HG03060 (cell line): ENCODE data around the gene GSG1L.

Experiments
- ATAC-seq: cut with Tn5 transposase; IDR thresholded peaks from one replicate; pipeline ENCODE4 v1.9.1; 2021; ENCODE audit warnings: low read depth, moderate number of reproducible peaks; ENCODE audit not compliant: unreplicated experiment

Gene GSG1L

DNA sequence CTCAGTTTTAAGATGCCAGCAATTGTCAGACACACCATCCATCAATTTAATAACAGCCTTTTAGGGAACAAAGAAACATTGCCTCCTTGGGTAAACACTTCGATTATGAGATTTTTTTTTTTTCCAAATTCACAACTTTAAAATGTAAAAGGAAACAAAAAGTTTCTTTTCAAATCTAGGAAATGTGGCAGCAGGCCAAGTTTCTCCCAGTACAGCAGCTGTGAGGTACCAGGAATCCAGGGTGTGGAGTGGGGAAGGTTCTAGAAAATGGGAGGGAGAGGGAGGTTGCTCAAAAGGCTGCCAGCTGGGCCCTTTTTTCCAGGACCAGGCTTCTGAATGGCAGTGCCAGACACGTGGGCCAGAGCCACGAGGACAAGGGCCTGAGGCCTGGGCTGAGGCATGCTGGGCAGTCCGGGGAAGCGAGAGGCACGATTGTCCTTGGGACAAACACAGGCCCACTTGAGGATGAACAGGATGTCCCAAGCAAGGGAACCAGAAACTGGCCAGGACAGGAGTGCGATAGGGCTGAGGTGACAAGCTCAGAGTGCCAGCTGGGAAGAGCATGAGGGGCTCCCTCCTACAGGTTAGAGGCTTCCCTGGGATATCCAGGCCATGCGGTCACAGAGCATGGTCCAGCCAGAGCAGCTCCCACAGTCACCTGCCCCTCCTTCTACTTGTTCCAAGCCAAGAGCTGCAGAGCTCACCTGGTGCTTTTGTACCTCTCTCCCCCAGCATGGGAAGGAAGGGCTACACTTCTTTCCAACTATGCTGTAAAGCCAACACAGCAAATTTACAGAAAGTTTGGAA, 298.4 kb downstream of the GSG1L start:
- ATAC-seq, result no peak

DNA sequence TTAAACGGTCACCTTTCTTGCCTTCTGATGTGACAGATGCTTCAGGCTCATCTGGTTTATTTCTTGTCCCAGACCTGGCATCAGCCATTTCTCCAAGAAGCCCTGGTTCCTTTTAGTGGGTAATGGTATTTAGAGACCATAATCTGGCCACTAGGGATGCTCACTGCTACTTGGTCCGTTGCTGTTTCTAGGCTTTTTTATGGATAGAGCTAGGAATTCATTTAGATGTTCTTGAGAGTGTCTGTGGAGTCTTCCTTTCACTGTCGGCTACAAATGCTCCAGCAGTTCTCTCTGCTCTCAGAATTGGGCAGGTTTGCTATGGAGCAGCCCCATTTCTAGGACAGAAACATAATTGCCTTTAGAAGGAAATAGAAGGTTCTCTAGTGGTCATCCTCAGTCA, 299.1 kb downstream of the GSG1L start:
- ATAC-seq, result no peak

DNA sequence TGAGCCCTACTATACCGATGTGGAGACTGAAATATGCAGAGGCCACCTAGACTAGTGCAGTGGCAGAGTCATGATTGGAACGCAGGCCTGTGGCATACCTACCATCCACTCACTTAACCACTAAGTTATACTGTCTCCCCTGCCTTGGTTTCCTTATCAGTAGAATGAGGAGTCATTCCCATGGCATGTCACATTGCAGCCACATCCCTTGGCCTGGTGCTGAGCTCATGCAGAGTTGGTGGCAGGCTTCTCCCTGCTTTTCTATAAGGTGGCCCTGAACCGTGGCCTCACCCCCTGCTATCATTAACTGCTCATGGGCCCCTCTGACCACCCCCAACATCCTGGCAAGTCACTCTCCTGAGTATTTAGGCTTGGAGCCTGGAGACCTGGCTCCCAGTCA, 301.1 kb downstream of the GSG1L start:
- no peak for ATAC-seq

DNA sequence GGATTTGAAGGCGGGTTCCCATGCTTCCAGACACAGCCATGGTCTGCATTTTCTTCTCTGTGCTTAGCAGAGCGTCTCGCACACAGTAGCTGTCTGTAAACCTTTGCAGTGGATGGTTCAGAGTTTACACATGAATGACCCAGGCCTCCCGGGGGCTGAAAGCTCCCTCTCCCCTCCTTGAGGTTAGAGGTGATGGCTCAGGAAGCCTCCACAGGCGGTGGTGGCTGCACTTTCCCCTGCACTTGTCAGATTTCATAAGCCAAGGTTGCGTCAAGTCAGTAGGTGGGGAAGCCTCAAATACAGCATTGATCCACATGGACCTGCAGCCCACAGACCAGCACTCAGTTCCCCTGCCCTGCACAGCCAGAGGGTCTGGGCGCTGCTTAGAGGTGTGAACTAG, 301.7 kb downstream of the GSG1L start:
- ATAC-seq, result no peak

DNA sequence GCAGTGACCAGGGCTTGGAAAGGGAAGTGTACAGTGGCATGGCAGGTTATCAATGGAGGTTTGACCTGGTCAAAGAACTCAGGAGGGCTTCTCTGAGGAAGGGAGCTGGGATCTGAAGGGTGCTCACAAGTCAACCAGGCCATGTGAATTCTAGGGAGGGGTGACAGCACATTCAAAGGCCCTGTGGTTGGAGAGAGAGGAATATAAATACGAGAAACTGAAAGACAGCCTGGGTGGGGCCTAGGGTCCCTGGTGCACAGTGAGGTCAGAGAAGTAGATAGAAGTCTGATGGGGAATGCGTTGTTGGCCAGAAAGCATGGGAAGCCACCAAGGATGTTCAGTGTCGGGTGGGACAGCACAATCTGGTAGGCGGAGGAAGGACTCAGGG, 302.7 kb downstream of the GSG1L start:
- no peak for ATAC-seq

DNA sequence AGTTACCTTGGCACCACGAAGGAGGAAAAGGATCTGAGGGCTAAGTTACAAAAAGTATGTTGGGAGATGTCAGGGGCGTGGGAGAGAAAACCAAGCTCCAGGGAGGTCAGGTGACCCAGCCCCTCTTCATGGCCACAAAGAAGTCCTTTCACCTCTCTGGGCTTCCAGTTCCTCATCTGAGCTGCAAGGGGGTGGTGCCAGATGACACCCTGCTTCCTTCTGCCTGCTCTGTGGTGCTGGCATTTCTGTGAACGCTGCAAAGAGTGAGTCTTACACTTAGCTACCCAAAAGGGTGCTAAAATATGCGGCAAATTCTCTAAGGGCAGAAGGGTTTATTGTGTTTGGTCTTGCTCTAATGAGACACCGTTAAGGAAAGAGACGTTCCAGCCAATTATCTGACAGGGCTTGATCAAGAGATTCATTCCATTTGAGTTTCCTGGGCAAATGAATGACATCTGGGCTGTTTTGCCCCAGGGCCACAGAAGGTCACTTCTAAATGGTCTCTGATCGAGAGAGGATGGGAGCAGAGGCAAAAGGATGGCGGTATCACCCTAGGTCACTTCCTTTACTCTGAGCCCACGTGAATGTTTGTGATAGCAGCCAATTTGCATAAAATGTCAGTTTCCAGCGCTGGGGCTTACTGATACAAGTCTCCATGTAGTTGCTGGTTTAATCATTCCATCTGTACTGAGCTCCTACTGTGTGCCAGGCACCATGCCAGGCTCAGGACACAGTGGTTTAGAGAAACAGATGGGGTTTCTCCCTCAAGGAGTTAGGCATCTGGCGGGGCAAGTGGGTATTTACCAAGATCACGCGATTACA, 303.3 kb downstream of the GSG1L start:
- ATAC-seq, result no peak

DNA sequence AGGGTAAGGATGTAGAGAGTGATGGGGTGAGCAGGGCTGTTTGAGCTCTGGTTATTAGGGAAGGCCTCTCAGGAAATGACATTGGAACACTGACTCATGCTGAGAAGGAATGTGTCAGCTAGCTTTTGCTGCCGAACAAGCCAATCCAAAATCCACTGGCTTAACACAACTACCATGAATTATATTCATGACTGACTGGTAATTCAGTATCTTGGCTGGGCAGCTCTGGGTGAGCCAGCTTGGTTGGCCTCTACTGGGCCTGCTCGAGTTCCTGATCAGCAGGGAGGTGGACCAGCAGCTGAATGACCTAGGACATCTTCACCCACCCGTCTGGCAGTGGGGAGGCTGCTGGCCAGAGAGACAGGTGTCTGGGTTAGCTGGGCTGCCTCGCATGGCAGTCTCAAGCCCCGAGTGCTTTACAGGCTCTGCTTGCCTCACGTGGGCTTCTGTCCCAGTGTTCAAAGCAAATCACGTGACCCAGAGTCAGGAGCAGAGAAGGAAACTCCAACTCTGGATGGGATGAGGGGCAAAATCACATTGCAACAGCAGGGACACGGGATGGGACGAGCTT, 304.1 kb downstream of the GSG1L start:
- ATAC-seq, result no peak

DNA sequence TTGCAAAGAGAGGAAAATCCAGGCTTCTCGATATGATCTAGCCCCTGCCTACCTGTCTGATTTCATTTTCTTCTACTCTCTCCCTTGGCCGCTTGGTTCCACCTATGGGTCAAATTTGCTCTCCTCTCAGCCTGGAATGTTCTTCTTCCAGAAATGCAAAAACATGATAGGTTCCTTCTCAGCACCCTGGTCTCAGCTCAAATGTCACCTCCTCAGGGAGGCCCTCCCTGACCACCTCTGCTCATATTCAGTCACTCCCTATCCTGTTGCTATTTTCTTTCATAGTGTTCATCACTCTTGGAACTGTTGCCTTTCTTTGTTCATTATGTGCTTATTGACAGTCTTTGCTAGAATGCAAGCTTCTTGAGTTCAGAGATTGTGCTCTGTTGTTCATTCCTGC, 305.0 kb downstream of the GSG1L start:
- ATAC-seq, result no peak

DNA sequence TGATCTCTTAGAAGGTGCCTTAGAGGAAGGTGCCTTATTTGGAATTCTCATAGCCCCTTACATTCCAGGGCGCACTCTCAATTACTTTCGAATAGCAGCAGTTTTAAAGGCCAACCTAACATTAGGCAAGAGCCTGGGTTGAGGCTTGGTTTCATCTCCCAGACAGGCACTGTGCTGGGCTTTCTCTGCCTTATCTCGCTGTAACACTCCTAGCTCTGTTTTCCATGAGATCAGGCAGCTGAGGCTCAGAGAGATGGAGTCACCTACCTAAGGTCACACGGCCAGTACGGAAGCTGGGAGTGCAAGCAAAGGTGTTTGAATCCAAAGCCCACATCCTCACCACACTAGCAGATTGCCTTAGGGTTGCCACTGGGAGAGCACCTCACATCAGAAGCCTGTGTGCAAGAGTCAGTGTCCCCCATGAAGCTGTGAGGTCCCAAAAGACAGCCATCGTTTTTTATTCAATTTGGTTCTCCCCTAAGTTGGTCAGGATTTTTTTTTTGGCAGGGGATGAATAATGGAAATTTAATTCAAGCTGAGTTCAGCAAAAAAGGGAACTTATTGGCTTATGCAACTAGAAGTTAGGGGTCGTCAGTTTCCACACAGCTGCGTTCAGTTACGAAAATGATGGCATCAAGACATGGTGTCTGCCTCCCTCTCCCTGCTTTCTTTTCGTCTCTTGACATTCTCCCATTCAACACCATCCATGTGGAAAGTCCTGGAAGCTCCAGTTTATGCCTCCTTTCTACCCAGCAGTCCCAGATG, 307.1 kb downstream of the GSG1L start:
- ATAC-seq, result no peak

DNA sequence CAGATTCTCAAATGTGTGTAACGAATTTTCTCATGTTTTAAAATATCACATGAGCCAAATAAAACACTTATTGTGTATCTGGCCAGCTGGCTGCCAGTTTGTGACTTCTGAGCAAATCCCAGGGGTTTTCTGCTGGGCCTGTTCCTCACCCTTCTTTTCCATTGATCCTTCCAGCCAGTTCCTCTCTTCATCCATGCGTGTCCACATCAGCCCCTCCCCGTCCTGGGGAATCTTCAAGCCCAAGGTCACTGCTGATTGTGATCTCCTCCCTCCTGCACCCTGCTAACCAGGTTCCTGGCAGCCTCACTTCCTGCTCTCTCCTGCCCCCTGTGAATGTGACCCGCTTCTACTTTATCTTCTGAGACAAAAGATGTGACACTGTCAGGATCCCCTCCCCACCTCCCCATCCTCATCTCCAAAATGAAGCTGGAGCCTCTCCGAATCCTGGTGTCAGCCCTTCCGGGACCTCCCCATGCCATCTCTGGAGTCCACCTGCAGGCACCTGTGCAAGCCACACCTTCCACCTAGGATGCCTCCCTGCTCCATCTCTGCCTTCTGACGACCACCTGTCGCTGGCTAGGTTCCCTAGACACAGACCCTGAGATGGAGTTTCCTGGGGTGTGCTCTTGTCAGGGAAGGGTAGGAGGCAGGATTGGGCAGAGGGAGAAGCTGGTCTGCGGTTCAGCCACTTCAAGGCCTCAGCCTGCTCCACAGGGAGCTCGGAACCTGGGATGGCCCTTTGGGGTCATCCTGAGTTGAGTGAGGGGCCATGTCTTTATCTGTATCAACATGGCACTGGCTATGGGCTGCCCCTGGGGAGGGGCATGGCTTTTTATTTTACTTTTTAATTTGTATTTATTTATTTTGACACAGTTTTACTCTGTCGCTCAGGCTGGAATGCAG, 308.5 kb downstream of the GSG1L start:
- ATAC-seq, result no peak

DNA sequence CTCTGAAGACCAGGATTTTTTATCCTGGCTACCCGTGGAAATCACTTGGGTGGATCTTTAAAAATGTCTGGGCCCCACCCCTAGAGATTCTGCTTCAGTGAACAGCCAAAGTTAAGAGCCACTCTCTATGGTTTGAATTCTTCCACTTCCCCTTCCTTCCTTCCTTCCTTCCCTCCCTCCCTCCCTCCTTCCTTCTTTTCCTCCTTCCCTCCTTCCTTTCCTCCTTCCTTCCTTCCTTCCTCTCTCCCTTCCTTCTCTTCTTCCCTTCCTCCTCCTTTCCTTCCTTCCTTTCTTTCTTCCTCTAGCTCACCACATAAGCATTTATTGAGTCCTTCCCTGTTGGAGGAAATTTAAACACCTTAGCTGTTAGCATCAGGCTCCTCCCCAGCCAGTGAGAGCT, 310.0 kb downstream of the GSG1L start:
- ATAC-seq, result no peak

DNA sequence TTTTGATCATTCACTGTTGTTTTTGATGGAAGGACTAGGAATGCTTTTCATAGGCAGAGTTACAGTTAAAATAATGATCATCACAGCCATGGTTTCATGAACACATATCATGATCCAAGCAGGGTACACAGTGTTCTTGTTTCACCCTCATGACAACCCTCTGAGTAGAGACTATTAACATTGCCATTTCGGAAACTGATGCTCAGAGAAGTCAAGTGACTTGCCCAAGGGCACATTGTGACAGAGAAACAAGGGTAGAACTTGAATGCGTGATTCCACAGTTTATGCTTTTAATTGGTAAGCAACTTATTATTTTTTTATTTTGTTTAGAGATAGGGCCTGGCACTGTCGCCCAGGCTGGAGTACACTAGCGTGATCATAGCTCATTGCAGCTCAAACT, 311.3 kb downstream of the GSG1L start:
- no peak for ATAC-seq

DNA sequence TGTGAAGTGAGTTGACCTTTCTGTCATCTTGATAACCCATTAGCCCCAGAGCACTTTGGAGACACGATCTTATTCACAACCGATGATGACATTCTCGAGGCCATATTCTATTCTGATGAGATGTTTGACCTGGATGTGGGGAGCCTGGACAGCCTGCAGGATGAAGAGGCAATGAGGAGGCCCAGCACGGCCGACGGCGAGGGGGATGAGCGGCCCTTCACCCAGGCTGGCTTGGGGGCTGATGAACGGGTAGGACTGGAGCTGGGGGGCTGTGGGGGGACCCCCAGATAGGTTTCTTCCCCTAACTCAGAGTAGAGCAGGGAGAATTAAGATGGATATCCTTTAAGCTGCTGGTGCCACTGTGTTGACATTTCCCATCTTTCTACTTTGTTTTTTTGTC, 311.8 kb downstream of the GSG1L start:
- no peak for ATAC-seq

DNA sequence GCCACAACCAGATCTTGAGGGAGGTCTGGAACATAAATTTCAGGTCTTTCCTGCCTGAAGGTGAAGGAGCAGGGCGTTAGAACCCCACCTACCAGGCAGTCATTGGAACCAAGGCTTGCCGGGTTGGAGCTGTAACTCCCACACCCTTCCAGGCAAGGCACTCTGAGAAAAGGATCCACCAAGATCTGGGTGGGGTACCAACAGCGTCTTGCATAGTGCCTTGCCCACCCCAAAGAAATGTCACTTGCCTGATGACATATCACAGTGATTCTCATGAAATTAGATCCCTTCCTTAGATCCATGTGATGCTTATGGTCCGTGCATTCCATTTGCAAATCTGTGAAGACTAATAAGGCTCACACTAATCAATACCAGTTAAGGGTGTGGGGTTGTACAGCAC, 312.3 kb downstream of the GSG1L start:
- ATAC-seq, result no peak

DNA sequence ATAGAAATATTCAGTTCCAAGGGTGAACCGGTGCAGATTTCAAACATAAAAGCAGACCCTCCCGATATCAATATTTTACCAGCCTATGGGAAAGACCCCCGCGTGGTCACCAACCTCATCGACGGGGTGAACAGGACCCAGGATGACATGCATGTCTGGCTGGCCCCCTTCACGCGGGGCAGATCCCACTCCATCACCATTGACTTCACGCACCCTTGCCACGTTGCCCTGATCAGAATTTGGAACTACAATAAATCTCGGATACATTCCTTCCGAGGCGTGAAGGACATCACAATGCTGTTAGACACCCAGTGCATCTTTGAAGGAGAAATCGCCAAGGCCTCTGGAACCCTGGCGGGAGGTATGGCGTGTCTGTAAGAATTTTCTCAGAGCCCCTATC, 313.6 kb downstream of the GSG1L start:
- no peak for ATAC-seq

DNA sequence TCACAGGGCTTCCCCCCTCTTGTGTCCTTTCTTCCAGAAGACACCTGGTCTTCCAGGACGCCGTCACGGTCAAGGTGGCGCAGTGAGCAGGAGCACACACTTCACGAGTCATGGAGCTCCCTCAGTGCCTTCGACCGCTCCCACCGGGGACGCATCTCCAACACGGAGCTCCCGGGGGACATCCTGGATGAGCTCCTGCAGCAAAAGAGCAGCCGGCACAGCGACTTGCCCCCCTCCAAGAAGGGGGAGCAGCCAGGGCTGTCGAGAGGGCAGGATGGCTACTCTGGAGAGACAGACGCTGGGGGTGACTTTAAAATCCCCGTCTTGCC, 314.0 kb downstream of the GSG1L start:
- no peak for ATAC-seq

DNA sequence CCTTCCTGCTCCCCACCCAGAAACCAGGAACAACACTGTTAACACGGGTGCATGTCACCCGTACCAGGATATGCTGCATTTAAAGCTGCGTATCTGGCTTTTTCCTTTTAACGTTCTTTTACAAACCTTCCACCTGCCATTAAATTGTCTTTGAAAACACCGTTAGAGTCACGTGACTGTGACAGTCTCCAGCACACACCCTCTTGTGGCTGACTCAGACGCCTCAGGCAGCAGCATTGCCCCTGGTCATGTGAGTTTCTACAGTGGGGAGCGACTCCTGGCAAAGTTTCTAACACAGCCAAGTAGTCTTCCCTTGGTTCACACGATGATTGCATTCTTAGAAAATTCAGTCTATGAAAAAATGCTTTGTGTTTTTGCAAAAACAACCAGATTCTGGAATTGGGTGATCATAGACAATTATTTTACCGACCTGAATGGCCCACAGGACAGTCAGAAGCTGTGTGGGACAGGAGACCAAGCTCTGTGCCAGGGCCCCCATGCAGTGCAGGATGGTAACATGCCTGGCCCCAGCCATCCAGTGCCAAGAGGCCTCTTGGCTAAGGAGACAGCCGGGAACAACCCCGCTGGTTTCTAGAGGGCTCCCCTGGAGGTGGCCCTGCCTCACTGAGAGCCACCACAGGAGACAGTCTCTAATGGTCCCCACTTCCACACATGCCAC, 314.5 kb downstream of the GSG1L start:
- no peak for ATAC-seq

DNA sequence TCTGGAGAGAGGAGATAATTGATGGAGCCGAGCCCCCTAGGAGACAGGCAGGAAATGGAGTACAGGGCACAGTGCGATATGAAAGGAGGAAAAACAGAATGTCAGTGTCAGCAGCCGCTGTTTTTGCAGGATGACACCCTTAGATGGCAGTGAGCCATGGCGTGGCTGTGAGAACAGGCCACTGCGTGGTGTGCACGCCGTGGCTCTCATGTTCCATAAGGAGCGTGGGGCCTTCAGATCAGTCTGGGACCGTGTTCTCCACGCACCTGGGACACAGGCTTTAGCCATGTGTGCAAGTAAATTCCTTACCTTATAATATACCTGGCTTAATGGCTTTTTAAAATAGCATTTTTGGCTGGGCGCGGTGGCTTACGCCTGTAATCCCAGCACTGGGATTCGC, 315.6 kb downstream of the GSG1L start:
- ATAC-seq, result no peak

DNA sequence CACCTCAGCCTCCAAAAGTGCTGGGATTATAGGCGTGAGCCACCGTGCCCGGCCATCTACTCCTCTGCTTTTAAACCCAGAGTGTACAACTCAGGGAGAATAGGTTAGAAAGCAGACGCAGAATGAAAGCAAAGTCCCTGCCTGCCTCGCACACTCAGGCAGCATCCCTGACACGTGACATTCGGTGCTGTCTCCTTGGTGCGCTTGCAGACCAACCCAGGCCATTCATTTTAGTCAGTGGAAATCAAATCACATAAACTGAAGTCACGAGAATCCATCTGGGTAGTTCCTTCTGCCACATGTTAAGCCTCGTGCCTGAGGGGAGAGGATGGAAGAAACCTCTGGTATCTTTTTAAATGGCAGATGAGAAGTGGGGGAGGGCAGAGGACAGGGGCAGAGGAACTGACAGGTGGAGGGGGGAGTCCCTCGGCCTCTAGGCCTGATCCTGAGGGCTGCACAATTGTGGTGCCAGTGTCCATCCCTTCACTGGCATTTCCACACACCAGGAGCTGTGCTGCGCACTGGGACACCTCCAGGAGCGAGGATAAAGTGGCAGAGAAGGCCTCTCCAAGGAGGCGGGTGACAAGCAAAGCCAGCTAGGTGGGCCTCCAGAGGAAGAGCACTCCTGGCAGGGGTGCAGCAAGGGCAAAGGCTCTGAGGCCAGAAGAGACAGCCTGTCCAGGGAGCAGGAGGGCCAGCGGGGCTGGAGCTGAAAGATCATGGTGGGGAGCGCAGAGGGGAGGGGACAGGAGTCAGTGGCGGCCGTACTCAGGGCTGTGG, 317.2 kb downstream of the GSG1L start:
- ATAC-seq, result no peak
